Measurements from ENCODE around the gene UXS1.

DNA sequence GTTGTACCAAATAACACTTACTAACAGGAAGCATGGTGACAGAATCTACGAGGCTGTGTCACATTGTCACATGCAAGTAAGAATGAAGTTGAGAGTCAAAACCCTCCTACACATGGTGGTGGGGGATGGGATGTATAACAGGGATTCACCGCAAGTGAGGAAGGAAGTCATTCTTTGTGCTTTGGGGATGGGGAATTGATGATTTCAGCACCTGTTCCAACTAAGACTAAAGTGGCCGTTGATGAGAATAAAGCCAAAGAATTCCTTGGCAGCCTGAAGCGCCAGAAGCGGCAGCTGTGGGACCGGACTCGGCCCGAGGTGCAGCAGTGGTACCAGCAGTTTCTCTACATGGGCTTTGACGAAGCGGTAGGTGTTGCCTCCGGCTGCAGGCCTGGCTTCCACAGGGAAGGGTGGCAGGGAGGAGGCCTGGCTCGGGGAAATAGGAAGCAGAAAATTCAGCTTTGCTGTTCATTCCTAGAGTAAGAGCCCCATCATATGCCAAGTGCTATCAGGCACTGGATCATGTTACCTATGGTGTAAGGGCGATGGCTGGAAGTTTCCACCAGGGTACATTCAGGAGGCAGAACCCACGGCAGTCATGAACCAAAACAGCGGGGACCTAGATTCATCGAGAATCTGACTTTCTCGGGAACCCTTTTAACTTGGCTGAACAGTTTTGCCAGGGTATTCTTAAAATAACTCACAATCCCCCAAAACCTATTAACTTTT, 120.3 kb downstream of the UXS1 start:
- TF ChIP-seq POLR2AphosphoS5 (IDR thresholded peaks at IDR 0.05; ENCODE audit: insufficient read depth in 1 of 2, low read depth in 1 of 2), result no peak
- TF ChIP-seq, protein P1, sequence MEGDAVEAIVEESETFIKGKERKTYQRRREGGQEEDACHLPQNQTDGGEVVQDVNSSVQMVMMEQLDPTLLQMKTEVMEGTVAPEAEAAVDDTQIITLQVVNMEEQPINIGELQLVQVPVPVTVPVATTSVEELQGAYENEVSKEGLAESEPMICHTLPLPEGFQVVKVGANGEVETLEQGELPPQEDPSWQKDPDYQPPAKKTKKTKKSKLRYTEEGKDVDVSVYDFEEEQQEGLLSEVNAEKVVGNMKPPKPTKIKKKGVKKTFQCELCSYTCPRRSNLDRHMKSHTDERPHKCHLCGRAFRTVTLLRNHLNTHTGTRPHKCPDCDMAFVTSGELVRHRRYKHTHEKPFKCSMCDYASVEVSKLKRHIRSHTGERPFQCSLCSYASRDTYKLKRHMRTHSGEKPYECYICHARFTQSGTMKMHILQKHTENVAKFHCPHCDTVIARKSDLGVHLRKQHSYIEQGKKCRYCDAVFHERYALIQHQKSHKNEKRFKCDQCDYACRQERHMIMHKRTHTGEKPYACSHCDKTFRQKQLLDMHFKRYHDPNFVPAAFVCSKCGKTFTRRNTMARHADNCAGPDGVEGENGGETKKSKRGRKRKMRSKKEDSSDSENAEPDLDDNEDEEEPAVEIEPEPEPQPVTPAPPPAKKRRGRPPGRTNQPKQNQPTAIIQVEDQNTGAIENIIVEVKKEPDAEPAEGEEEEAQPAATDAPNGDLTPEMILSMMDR (IDR thresholded peaks at IDR 0.05), result no peak
- no peak for TF ChIP-seq POLR2A (IDR thresholded peaks at IDR 0.05)
